ENCODE data around the gene DPEP2. TPM values are rescaled to one million over a fixed set of nuclear protein-coding genes. Genes with fewer than 3 reads are reported as not detected.

The DPEP2 gene
- total and polyA plus RNA-seq, 2 of the 13 experiments (the other 11 are each of a cell fraction or from before 2014, with no cell fraction given) = 0.18 TPM; not detected in 1

DNA sequence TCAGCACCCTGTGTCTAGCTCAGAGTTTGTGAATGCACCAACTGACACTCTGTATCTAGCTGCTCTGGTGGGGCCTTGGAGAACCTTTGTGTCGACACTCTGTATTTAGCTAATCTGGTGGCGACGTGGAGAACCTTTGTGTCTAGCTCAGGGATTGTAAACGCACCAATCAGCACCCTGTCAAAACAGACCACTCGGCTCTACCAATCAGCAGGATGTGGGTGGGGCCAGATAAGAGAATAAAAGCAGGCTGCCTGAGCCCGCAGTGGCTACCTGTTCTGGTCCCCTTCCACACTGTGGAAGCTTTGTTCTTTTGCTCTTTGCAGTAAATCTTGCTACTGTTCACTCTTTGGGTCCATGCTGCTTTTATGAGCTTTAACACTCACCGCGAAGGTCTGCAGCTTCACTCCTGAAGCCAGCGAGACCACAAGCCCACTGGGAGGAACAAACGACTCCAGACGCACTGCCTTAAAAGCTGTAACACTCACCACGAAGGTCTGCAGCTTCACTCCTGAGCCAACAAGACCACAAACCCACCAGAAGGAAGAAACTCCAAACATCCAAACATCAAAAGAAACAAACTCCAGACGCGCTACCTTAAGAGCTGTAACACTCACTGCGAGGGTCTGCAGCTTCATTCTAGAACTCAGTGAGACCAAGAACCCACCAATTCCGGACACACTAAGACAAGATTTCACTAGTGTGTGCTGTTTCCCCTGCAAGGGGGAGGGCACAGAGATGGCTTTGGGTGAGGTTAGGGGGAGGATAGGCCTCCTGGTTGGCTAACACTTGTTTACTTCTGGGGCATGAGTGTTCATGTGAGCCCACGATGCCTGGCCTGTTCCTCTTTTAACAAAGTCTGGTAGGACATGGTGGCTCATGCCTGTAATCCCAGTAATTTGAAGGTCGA is at the start of gene DPEP2 (continued):
- TF ChIP-seq, protein P1, sequence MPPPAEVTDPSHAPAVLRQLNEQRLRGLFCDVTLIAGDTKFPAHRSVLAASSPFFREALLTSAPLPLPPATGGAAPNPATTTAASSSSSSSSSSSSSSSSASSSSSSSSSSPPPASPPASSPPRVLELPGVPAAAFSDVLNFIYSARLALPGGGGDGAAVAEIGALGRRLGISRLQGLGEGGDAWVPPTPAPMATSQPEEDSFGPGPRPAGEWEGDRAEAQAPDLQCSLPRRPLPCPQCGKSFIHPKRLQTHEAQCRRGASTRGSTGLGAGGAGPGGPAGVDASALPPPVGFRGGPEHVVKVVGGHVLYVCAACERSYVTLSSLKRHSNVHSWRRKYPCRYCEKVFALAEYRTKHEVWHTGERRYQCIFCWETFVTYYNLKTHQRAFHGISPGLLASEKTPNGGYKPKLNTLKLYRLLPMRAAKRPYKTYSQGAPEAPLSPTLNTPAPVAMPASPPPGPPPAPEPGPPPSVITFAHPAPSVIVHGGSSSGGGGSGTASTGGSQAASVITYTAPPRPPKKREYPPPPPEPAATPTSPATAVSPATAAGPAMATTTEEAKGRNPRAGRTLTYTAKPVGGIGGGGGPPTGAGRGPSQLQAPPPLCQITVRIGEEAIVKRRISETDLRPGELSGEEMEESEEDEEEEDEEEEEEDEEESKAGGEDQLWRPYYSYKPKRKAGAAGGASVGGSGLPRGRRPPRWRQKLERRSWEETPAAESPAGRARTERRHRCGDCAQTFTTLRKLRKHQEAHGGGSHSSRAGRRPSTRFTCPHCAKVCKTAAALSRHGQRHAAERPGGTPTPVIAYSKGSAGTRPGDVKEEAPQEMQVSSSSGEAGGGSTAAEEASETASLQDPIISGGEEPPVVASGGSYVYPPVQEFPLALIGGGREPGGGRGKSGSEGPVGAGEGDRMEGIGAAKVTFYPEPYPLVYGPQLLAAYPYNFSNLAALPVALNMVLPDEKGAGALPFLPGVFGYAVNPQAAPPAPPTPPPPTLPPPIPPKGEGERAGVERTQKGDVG (CRISPR knock-in tag; IDR thresholded peaks at IDR 0.05; ENCODE audit: borderline replicate concordance) = peak; percentile 57; the same call in 1 of the 2 replicates
- peak; percentile 66; the same call in 1 of the 2 replicates for TF ChIP-seq ZNF772 (CRISPR knock-in tag; IDR thresholded peaks at IDR 0.05)

DNA sequence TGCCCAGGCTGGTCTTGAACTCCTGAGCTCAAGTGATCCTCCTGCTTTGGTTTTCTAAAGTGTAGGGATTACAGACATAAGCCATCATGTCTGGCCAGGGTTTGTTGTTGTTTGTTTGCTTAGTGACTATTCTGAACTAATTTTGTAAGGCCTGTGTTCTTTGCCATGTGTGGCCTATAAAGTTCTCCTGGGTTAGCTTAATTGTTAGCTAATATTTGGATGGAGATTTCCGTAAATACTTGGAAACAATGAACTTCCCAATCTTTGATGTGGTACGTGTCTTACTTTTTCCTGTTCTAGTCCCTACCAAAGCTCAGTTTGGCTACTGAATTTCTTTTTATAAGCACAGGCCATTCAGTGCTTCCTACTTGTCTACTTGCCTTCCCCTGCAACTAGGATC is 48.7 kb upstream of the DPEP2 start:
- FAIRE-seq = no peak
- DNase-seq (ENCODE audit: low spot score) = peak; percentile 15
- in situ Hi-C loops (cut with HindIII; ENCODE audit: extremely low pct_ligation_motif_present, low pct_unique_long_range_greater_than_20kb) = loop anchor here (10.0 kb wide), 2 partner anchors 163 to 233 kb away; partner anchors contain the start of gene NRN1L
- ChIA-PET CTCF (ENCODE audit: low intra/inter-chr PET ratio, low total read pairs) (no interaction called here), POLR2A (interaction anchor here (0.9 kb wide), 2 partner anchors 25 to 32 kb away, joined by 3 read pairs; partner anchors contain the start of genes DDX28 and DUS2)
- H3K9me3 ChIP-seq (ENCODE audit: low read length) = no peaks in the 10 kb centered on the region
- no peaks in the 10 kb centered on the region for H4K20me1 ChIP-seq (ENCODE audit: insufficient read depth, low read length)
- H3K4me1 ChIP-seq (ENCODE audit: insufficient read depth, low read length) = peaks cover 21% of the 10 kb centered on the region
- no peak overlapping the region for H3K4me3 ChIP-seq (replicated peaks in 1 of 3; ENCODE audit: insufficient read depth in 1 of 3, low read depth in 2 of 3, low read length in 3 of 3)
- H3K79me2 ChIP-seq (ENCODE audit: insufficient read depth, low read length) = no peaks in the 10 kb centered on the region
- H3K36me3 ChIP-seq (replicated peaks in 1 of 2; ENCODE audit: control insufficient read depth in 1 of 2, insufficient read depth in 2 of 2, low read length in 2 of 2) = peaks cover 9 to 36% of the 10 kb centered on the region in 2 experiments
- no peak overlapping the region for H3K9ac ChIP-seq (ENCODE audit: insufficient read depth, low read depth, low read length)
- no peak overlapping the region for H3K4me2 ChIP-seq (ENCODE audit: low read depth, low read length)
- intact Hi-C loops (cut with micrococcal nuclease; ENCODE audit: unreplicated experiment) = no loop called here
- no peak for ATAC-seq
- WGBS (ENCODE audit: low lambda C conversion rate) = 78% methylated on average over 2 of the region's 2 CpGs
- no peaks in the 10 kb centered on the region for H3K27me3 ChIP-seq (ENCODE audit: control insufficient read depth in 1 of 2, insufficient read depth in 2 of 2, low read length in 2 of 2)
- no peak overlapping the region for H3K27ac ChIP-seq (ENCODE audit: extremely low read length, insufficient read depth, low read length)
- H2AFZ ChIP-seq (ENCODE audit: low read length) = no peak overlapping the region
- BruUV-seq (replicated peaks) = no TSS peak
- TF ChIP-seq, protein P2, sequence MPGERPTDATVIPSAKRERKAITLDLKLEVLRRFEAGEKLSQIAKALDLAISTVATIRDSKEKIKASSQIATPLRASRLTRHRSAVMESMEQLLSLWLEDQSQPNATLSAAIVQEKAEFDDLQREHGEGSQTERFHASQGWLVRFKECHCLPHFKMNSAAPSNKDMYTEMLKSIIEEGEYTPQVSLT (CRISPR knock-in tag; IDR thresholded peaks at IDR 0.05; ENCODE audit: borderline replicate concordance, low read depth) = no peak
- TF ChIP-seq ELF4 (CRISPR knock-in tag; IDR thresholded peaks at IDR 0.05; ENCODE audit: borderline replicate concordance) (no peak), ZBTB7B (CRISPR knock-in tag; IDR thresholded peaks at IDR 0.05) (no peak), KMT2B (CRISPR knock-in tag; IDR thresholded peaks at IDR 0.05) (no peak), RBFOX2 (IDR thresholded peaks at IDR 0.05; ENCODE audit: low read depth, low read length) (no peak)
- TF ChIP-seq, protein P3, sequence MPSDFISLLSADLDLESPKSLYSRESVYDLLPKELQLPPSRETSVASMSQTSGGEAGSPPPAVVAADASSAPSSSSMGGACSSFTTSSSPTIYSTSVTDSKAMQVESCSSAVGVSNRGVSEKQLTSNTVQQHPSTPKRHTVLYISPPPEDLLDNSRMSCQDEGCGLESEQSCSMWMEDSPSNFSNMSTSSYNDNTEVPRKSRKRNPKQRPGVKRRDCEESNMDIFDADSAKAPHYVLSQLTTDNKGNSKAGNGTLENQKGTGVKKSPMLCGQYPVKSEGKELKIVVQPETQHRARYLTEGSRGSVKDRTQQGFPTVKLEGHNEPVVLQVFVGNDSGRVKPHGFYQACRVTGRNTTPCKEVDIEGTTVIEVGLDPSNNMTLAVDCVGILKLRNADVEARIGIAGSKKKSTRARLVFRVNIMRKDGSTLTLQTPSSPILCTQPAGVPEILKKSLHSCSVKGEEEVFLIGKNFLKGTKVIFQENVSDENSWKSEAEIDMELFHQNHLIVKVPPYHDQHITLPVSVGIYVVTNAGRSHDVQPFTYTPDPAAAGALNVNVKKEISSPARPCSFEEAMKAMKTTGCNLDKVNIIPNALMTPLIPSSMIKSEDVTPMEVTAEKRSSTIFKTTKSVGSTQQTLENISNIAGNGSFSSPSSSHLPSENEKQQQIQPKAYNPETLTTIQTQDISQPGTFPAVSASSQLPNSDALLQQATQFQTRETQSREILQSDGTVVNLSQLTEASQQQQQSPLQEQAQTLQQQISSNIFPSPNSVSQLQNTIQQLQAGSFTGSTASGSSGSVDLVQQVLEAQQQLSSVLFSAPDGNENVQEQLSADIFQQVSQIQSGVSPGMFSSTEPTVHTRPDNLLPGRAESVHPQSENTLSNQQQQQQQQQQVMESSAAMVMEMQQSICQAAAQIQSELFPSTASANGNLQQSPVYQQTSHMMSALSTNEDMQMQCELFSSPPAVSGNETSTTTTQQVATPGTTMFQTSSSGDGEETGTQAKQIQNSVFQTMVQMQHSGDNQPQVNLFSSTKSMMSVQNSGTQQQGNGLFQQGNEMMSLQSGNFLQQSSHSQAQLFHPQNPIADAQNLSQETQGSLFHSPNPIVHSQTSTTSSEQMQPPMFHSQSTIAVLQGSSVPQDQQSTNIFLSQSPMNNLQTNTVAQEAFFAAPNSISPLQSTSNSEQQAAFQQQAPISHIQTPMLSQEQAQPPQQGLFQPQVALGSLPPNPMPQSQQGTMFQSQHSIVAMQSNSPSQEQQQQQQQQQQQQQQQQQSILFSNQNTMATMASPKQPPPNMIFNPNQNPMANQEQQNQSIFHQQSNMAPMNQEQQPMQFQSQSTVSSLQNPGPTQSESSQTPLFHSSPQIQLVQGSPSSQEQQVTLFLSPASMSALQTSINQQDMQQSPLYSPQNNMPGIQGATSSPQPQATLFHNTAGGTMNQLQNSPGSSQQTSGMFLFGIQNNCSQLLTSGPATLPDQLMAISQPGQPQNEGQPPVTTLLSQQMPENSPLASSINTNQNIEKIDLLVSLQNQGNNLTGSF (CRISPR knock-in tag; IDR thresholded peaks at IDR 0.05) = no peak

Data from HepG2 (cell line).